Upper lobe of right lung (tissue), 1 donor: ENCODE measurements around the gene TENT5C. TPM values are rescaled to one million over a fixed set of nuclear protein-coding genes. Genes with fewer than 3 reads are reported as not detected.

ENCODE experiments used
- ATAC-seq: fragments of 200-7000 bp; cut with Tn5 transposase; one replicate; pipeline ENCODE4 v1.9.1; 2020; ENCODE audit warnings: mild to moderate bottlenecking, moderate library complexity
- DNase-seq: peaks from one replicate; pipeline ENCODE4 v3.0.0-alpha.2; 2020
- H3K27ac ChIP-seq: fragments of 200-600 bp; one replicate; pipeline ENCODE4 v1.8.0; 2022
- H3K27me3 ChIP-seq: fragments of 200-600 bp; one replicate; pipeline ENCODE4 v1.8.0; 2022; ENCODE audit warnings: mild to moderate bottlenecking
- H3K36me3 ChIP-seq: fragments of 200-600 bp; one replicate; pipeline ENCODE4 v1.8.0; 2022
- H3K4me1 ChIP-seq: fragments of 200-600 bp; one replicate; pipeline ENCODE4 v1.8.0; 2022
- H3K4me3 ChIP-seq: fragments of 200-600 bp; one replicate; pipeline ENCODE4 v1.8.0; 2022; ENCODE audit warnings: mild to moderate bottlenecking
- H3K9me3 ChIP-seq: fragments of 200-600 bp; one replicate; pipeline ENCODE4 v1.8.0; 2022
- CTCF ChIP-seq: fragments of 200-600 bp; IDR thresholded peaks from one replicate; pipeline ENCODE4 v1.8.0; 2022; ENCODE audit warnings: antibody characterized with exemption
- intact Hi-C: fragments of 100-400 bp; cut with DNase I; formaldehyde crosslinking; loops from one replicate; pipeline ENCODE4 v1.11.0; 2022
- total RNA-seq: library from RNA; stranded (reverse); fragmentation: NEBNext Ultra II Directional; extraction: Animal tissue kit (Norgen Biotek cat#: 25700); gene quantifications from one replicate; pipeline ENCODE4 v1.2.1, GENCODE V29; 2021
- donor health status: DM: no; HTN: yes; CAD: no; lungs with severe emphysema.

TENT5C gene
- total RNA-seq, 1 donor from 2014 or later, result 13.7 TPM

GRCh38 chr1:117611894-117612483 is 6.1 kb downstream of the TENT5C start:
- H3K4me1 ChIP-seq, result peaks cover 25% of the 10 kb centered on the region
- ATAC-seq, result no peak

GRCh38 chr1:117612517-117613248 is 6.8 kb downstream of the TENT5C start:
- Histone ChIP-seq H3K4me3 (no peak overlapping the region), H3K4me1 (peaks cover 18% of the 10 kb centered on the region), H3K36me3 (no peaks in the 10 kb centered on the region), H3K27me3 (no peaks in the 10 kb centered on the region), H3K27ac (no peak overlapping the region), H3K9me3 (no peaks in the 10 kb centered on the region)
- no peak for TF ChIP-seq CTCF
- intact Hi-C loops, result no loop called here
- DNase-seq (no peak), ATAC-seq (peak; percentile 31)

More at GRCh38 chr1:117611894-117612483, 6.1 kb downstream of the TENT5C start:
- no peak for DNase-seq
- no peak overlapping the region for H3K4me3 ChIP-seq
- TF ChIP-seq CTCF, result no peak
- intact Hi-C loops, result no loop called here
- H3K36me3 ChIP-seq, result no peaks in the 10 kb centered on the region
- H3K27me3 ChIP-seq, result no peaks in the 10 kb centered on the region
- H3K27ac ChIP-seq, result no peak overlapping the region
- H3K9me3 ChIP-seq, result no peaks in the 10 kb centered on the region

GRCh38 chr1:117613249-117613968 is 7.6 kb downstream of the TENT5C start:
- H3K4me1 ChIP-seq, result peaks cover 12% of the 10 kb centered on the region
- no peak for TF ChIP-seq CTCF
- DNase-seq (no peak), ATAC-seq (no peak)
- H3K4me3 ChIP-seq, result no peak overlapping the region
- intact Hi-C loops, result no loop called here
- H3K27me3 ChIP-seq, result no peaks in the 10 kb centered on the region
- no peaks in the 10 kb centered on the region for H3K36me3 ChIP-seq
- H3K9me3 ChIP-seq, result no peaks in the 10 kb centered on the region
- no peak overlapping the region for H3K27ac ChIP-seq

GRCh38 chr1:117613969-117614729 is 8.3 kb downstream of the TENT5C start:
- Histone ChIP-seq H3K27ac (no peak overlapping the region), H3K27me3 (no peaks in the 10 kb centered on the region), H3K4me3 (no peak overlapping the region), H3K9me3 (no peaks in the 10 kb centered on the region), H3K4me1 (peaks cover 12% of the 10 kb centered on the region), H3K36me3 (no peaks in the 10 kb centered on the region)
- no peak for TF ChIP-seq CTCF
- intact Hi-C loops, result no loop called here
- DNase-seq (no peak), ATAC-seq (no peak)

GRCh38 chr1:117615474-117615873 is 9.6 kb downstream of the TENT5C start:
- Histone ChIP-seq H3K4me1 (peaks cover 12% of the 10 kb centered on the region), H3K27me3 (no peaks in the 10 kb centered on the region), H3K36me3 (no peaks in the 10 kb centered on the region), H3K4me3 (no peak overlapping the region), H3K9me3 (no peaks in the 10 kb centered on the region), H3K27ac (no peak overlapping the region)
- TF ChIP-seq CTCF, result no peak
- DNase-seq (no peak), ATAC-seq (no peak)
- intact Hi-C loops, result no loop called here
